SK-N-SH (cell line): ENCODE data around the gene IL2RA. TPM values are rescaled to one million over a fixed set of nuclear protein-coding genes. Genes with fewer than 3 reads are reported as not detected.
"Not testable (repeated sequence)": the region's sequence is repeated elsewhere in the genome, so short reads cannot be mapped to it uniquely, and the experiment has no call there.

Experiments
- CTCF ChIA-PET: fragments of 300-600, 350-600 bp; formaldehyde crosslinking; extraction: SDS; loops from one replicate; lab custom pipeline; 2021; lab: Yijun Ruan, JAX
- POLR2A ChIA-PET: fragments of 350-600 bp; sonication (Branson Sonifier 250); formaldehyde crosslinking; extraction: SDS; loops from one replicate; lab custom pipeline; 2020; ENCODE audit warnings: antibody characterized with exemption, inconsistent platforms; lab: Yijun Ruan, JAX
- DNase-seq: peaks from one replicate; pipeline ENCODE4 v3.0.0; 2012
- H2AFZ ChIP-seq: fragments of 200-600 bp; sonication (generic); 2 replicates; pipeline ENCODE4 v1.8.1; 2016; ENCODE audit warnings: antibody characterized with exemption, mild to moderate bottlenecking, low read depth
- H3F3A ChIP-seq: fragments of 200-600 bp; sonication (generic); replicated peaks from 2 replicates; pipeline ENCODE3; 2016; ENCODE audit warnings: antibody characterized with exemption, mild to moderate bottlenecking; ENCODE audit not compliant: insufficient read depth
- H3K27ac ChIP-seq, 2 experiments: fragments of 200-500 bp in 1 of 2; fragments of 200-600 bp in 1 of 2; sonication (Bioruptor generic) in 1 of 2; sonication (generic), shearing (Covaris generic) in 1 of 2; 2 replicates each; pipeline versions ENCODE4 v1.5.1 to v1.6.1; 2014 to 2016; ENCODE audit warnings: low read depth in 2 of 2, inconsistent platforms in 1 of 2, low read length in 1 of 2, mild to moderate bottlenecking in 1 of 2, mixed read lengths in 1 of 2
- H3K27me3 ChIP-seq: fragments of 200-600 bp; sonication (generic), shearing (Covaris generic); 2 replicates; pipeline ENCODE4 v1.6.1; 2016; ENCODE audit warnings: mixed run types; ENCODE audit not compliant: insufficient read depth
- H3K36me3 ChIP-seq, 2 experiments: fragments of 200-500 bp in 1 of 2; fragments of 200-600 bp in 1 of 2; sonication (Bioruptor generic) in 1 of 2; sonication (generic) in 1 of 2; replicated peaks in 1 of 2; 2 replicates each; pipeline versions ENCODE3 to v1.5.1; 2014 to 2016; ENCODE audit warnings: low read length in 1 of 2, mild to moderate bottlenecking in 1 of 2; ENCODE audit not compliant: insufficient read depth in 2 of 2, control insufficient read depth in 1 of 2
- H3K4me1 ChIP-seq, 2 experiments: fragments of 200-500 bp in 1 of 2; fragments of 200-600 bp in 1 of 2; sonication (Bioruptor generic) in 1 of 2; sonication (generic), shearing (Covaris generic) in 1 of 2; 2 replicates each; pipeline versions ENCODE4 v1.5.1 to v1.6.1; 2014 to 2016; ENCODE audit warnings: low read depth in 1 of 2, low read length in 1 of 2, mixed run types in 1 of 2; ENCODE audit not compliant: insufficient read depth in 2 of 2, control insufficient read depth in 1 of 2
- H3K4me2 ChIP-seq: fragments of 200-600 bp; sonication (generic), shearing (Covaris generic); 2 replicates; pipeline ENCODE4 v1.6.1; 2017; ENCODE audit warnings: mixed run types
- H3K4me3 ChIP-seq, 2 experiments: fragments of 200-500 bp in 1 of 2; fragments of 200-600 bp in 1 of 2; sonication (Bioruptor generic) in 1 of 2; sonication (generic), shearing (Covaris generic) in 1 of 2; 2 replicates each; pipeline versions ENCODE4 v1.5.1 to v1.8.1; 2014 to 2016; ENCODE audit warnings: low read depth in 2 of 2, inconsistent platforms in 1 of 2, low read length in 1 of 2, mild to moderate bottlenecking in 1 of 2, mixed read lengths in 1 of 2, moderate library complexity in 1 of 2
- H3K79me2 ChIP-seq: fragments of 200-600 bp; sonication (generic); 2 replicates; pipeline ENCODE4 v1.8.1; 2017; ENCODE audit warnings: mild to moderate bottlenecking; ENCODE audit not compliant: insufficient read depth
- H3K9ac ChIP-seq: fragments of 200-600 bp; sonication (generic); 2 replicates; pipeline ENCODE4 v1.6.1; 2017; ENCODE audit warnings: mixed run types
- H3K9me2 ChIP-seq: fragments of 200-600 bp; sonication (generic); 2 replicates; pipeline ENCODE4 v1.6.1; 2017; ENCODE audit warnings: mixed run types
- H3K9me3 ChIP-seq: fragments of 200-600 bp; sonication (generic); 2 replicates; pipeline ENCODE4 v1.6.1; 2017; ENCODE audit warnings: mixed run types, mild to moderate bottlenecking, moderate library complexity
- H4K20me1 ChIP-seq: fragments of 200-600 bp; sonication (generic); 2 replicates; pipeline ENCODE4 v1.6.1; 2017; ENCODE audit warnings: mild to moderate bottlenecking, mixed run types; ENCODE audit not compliant: insufficient read depth
- CTCF ChIP-seq: fragments of 200-600 bp; sonication (generic); IDR thresholded peaks from 2 replicates; pipeline ENCODE4 v1.6.1; 2017; ENCODE audit warnings: antibody characterized with exemption, mild to moderate bottlenecking, moderate library complexity
- ELF1 ChIP-seq: IDR thresholded peaks from 2 replicates; pipeline ENCODE4 v1.4.0; 2012
- EZH2phosphoT487 ChIP-seq: fragments of 200-600 bp; sonication (generic); IDR thresholded peaks from 2 replicates; pipeline ENCODE4 v1.6.1; 2017; ENCODE audit warnings: low read depth, mixed run types, mild to moderate bottlenecking, antibody characterized with exemption, moderate library complexity, borderline replicate concordance
- FOSL2 ChIP-seq: IDR thresholded peaks from 2 replicates; pipeline ENCODE4 v1.4.0; 2012; ENCODE audit warnings: low read depth, mild to moderate bottlenecking, moderate library complexity, borderline replicate concordance
- FOXM1 ChIP-seq: IDR thresholded peaks from 2 replicates; pipeline ENCODE4 v1.4.0; 2012; ENCODE audit warnings: low read depth, mild to moderate bottlenecking
- GABPA ChIP-seq: IDR thresholded peaks from 2 replicates; pipeline ENCODE4 v1.4.0; 2012; ENCODE audit warnings: low read depth, mild to moderate bottlenecking
- GATA2 ChIP-seq: sonication (generic); formaldehyde crosslinking; IDR thresholded peaks from 2 replicates; pipeline ENCODE4 v1.5.0; 2020; ENCODE audit warnings: mild to moderate bottlenecking, missing genetic modification reagents
- JUND ChIP-seq: IDR thresholded peaks from 2 replicates; pipeline ENCODE4 v1.4.0; 2012
- MEF2A ChIP-seq: IDR thresholded peaks from 2 replicates; pipeline ENCODE4 v1.4.0; 2012; ENCODE audit warnings: low read depth, borderline replicate concordance
- MXI1 ChIP-seq: IDR thresholded peaks from 2 replicates; pipeline ENCODE4 v1.6.1; 2012; ENCODE audit warnings: mild to moderate bottlenecking, low read depth, low read length, improper control_type of control experiment
- NFIC ChIP-seq: IDR thresholded peaks from 2 replicates; pipeline ENCODE4 v1.4.0; 2012; ENCODE audit warnings: borderline replicate concordance
- RAD21 ChIP-seq: IDR thresholded peaks from 2 replicates; pipeline ENCODE4 v1.6.1; 2012; ENCODE audit warnings: mild to moderate bottlenecking, low read length
- RXRA ChIP-seq: IDR thresholded peaks from 2 replicates; pipeline ENCODE4 v1.4.0; 2012; ENCODE audit warnings: low read depth, mild to moderate bottlenecking, borderline replicate concordance
- TEAD4 ChIP-seq: IDR thresholded peaks from 2 replicates; pipeline ENCODE4 v1.4.0; 2012; ENCODE audit warnings: mild to moderate bottlenecking, borderline replicate concordance; ENCODE audit not compliant: insufficient read depth
- WGBS: methylation state at CpG from one replicate; pipeline ENCODE4 v1.1.6; 2017; ENCODE audit warnings: low lambda C conversion rate; 5-methylcytosine and 5-hydroxymethylcytosine counted together
- polyA plus RNA-seq, 3 experiments: library from polyadenylated mRNA; depleted of rRNA; stranded (reverse); fragments of >200 nt; gene quantifications; 2 replicates each; pipeline ENCODE4 v1.2.3, GENCODE V29; 2012
- TF ChIP-seq, protein P1 (sequence below): fragments of 150-350 bp; IDR thresholded peaks from 2 replicates; pipeline ENCODE4 v1.6.1; 2017; ENCODE audit warnings: antibody characterized with exemption, low read length, low read depth, borderline replicate concordance
- TF ChIP-seq, protein P2 (sequence below): IDR thresholded peaks from 2 replicates; pipeline ENCODE4 v1.4.0; 2012; ENCODE audit warnings: low read depth
- TF ChIP-seq, protein P3 (sequence below): IDR thresholded peaks from 2 replicates; pipeline ENCODE4 v1.4.0; 2012; ENCODE audit warnings: low read depth, borderline replicate concordance
- TF ChIP-seq, protein P4 (sequence below): fragments of 150-350 bp; IDR thresholded peaks from 2 replicates; pipeline ENCODE4 v1.6.1; 2016; ENCODE audit warnings: mild to moderate bottlenecking, low read depth, low read length

IL2RA gene
- polyA plus RNA-seq, 1 of the 3 experiments (the other 2 are of a cell fraction), result not detected

- Histone ChIP-seq H3K4me3 (no peak overlapping the region), H3F3A (no peaks in the 10 kb centered on the region), H3K9me2 (no peaks in the 10 kb centered on the region), H3K9ac (no peak overlapping the region), H3K27me3 (peaks cover 29% of the 10 kb centered on the region; the same call in 1 of the 2 replicates), H3K36me3 (no peaks in the 10 kb centered on the region), H3K4me1 (no peaks in the 10 kb centered on the region), H3K79me2 (no peaks in the 10 kb centered on the region), H3K9me3 (no peaks in the 10 kb centered on the region), H4K20me1 (no peaks in the 10 kb centered on the region), H2AFZ (no peak overlapping the region), H3K27ac (no peak overlapping the region), H3K4me2 (no peak overlapping the region)
- ChIA-PET CTCF (no interaction called here), POLR2A (no interaction called here)
- DNase-seq, result no peak
- WGBS, result 38% methylated on average over 3 of the region's 3 CpGs
- TF ChIP-seq MEF2A (no peak), GABPA (no peak), JUND (no peak), CTCF (no peak), RAD21 (no peak), FOSL2 (no peak), MXI1 (no peak), NFIC (no peak), FOXM1 (no peak), RXRA (no peak), ELF1 (no peak), GATA2 (no peak), EZH2phosphoT487 (no peak), TEAD4 (no peak)
- TF ChIP-seq, protein P1, sequence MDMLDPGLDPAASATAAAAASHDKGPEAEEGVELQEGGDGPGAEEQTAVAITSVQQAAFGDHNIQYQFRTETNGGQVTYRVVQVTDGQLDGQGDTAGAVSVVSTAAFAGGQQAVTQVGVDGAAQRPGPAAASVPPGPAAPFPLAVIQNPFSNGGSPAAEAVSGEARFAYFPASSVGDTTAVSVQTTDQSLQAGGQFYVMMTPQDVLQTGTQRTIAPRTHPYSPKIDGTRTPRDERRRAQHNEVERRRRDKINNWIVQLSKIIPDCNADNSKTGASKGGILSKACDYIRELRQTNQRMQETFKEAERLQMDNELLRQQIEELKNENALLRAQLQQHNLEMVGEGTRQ, result no peak
- TF ChIP-seq, protein P2, sequence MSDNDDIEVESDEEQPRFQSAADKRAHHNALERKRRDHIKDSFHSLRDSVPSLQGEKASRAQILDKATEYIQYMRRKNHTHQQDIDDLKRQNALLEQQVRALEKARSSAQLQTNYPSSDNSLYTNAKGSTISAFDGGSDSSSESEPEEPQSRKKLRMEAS, result no peak
- TF ChIP-seq, protein P3, sequence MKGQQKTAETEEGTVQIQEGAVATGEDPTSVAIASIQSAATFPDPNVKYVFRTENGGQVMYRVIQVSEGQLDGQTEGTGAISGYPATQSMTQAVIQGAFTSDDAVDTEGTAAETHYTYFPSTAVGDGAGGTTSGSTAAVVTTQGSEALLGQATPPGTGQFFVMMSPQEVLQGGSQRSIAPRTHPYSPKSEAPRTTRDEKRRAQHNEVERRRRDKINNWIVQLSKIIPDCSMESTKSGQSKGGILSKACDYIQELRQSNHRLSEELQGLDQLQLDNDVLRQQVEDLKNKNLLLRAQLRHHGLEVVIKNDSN, result no peak
- TF ChIP-seq, protein P4, sequence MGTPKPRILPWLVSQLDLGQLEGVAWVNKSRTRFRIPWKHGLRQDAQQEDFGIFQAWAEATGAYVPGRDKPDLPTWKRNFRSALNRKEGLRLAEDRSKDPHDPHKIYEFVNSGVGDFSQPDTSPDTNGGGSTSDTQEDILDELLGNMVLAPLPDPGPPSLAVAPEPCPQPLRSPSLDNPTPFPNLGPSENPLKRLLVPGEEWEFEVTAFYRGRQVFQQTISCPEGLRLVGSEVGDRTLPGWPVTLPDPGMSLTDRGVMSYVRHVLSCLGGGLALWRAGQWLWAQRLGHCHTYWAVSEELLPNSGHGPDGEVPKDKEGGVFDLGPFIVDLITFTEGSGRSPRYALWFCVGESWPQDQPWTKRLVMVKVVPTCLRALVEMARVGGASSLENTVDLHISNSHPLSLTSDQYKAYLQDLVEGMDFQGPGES, result no peak
Observed at GRCh38 chr10:6065406-6065805, 3.2 kb upstream of the IL2RA start.

GRCh38 chr10:6064726-6065125, 2.6 kb upstream of the IL2RA start:
- H3K27me3 ChIP-seq, result peaks cover 29% of the 10 kb centered on the region; the same call in 1 of the 2 replicates
- WGBS, result 35% methylated on average over 3 of the region's 3 CpGs
- POLR2A ChIA-PET, H3K27ac ChIP-seq, H3K4me2 ChIP-seq, CTCF ChIA-PET, H3K9me2 ChIP-seq, H3K36me3 ChIP-seq, H3K4me1 ChIP-seq, H3F3A ChIP-seq, H4K20me1 ChIP-seq, H3K9ac ChIP-seq, H3K79me2 ChIP-seq, DNase-seq, H2AFZ ChIP-seq, H3K9me3 ChIP-seq, H3K4me3 ChIP-seq: not testable (repeated sequence)
